Uterus (tissue), 4 donors: Measurements from ENCODE around the gene KRT72. TPM values are rescaled to one million over a fixed set of nuclear protein-coding genes. Genes with fewer than 3 reads are reported as not detected.

Source experiments
- DNase-seq, 2 donors: peaks; one replicate each; pipeline ENCODE4 v3.0.0-alpha.2; 2019 to 2020
- H3K27ac ChIP-seq, 2 donors: fragments of 200-600 bp; sonication (generic); 1 replicate in 1 of 2; 2 replicates in 1 of 2; pipeline ENCODE4 v1.5.1; 2016 to 2018
- H3K27me3 ChIP-seq, 2 donors: fragments of 200-600 bp; sonication (generic); one replicate each; pipeline ENCODE4 v1.5.1; 2018 to 2019; ENCODE audit warnings: control low read depth in 1 of 2
- H3K36me3 ChIP-seq, 2 donors: fragments of 200-600 bp; sonication (generic); one replicate each; pipeline ENCODE4 v1.5.1; 2019; ENCODE audit warnings: control low read depth in 1 of 2
- H3K4me1 ChIP-seq, 2 donors: fragments of 200-600 bp; sonication (generic); one replicate each; pipeline ENCODE4 v1.5.1; 2018 to 2019; ENCODE audit warnings: control low read depth in 1 of 2
- H3K4me3 ChIP-seq, 2 donors: fragments of 200-600 bp; sonication (generic); 1 replicate in 1 of 2; 2 replicates in 1 of 2; pipeline ENCODE4 v1.5.1; 2018 to 2019; ENCODE audit warnings: mild to moderate bottlenecking in 1 of 2
- H3K9me3 ChIP-seq, 2 donors: fragments of 200-600 bp; sonication (generic); one replicate each; pipeline ENCODE4 v1.5.1; 2019; ENCODE audit warnings: control low read depth in 1 of 2
- CTCF ChIP-seq, 4 experiments: fragments of 200-600 bp in 2 of 4; fragments of 450-650 bp in 2 of 4; sonication (generic) in 2 of 4; IDR thresholded peaks; one replicate each; pipeline ENCODE4 v1.5.1; 2016 to 2019; ENCODE audit warnings: antibody characterized with exemption in 4 of 4, mild to moderate bottlenecking in 2 of 4, moderate library complexity in 1 of 4
- POLR2A ChIP-seq, 2 donors: fragments of 450-650 bp; IDR thresholded peaks; one replicate each; pipeline ENCODE4 v1.6.1; 2016; ENCODE audit warnings: antibody characterized with exemption in 2 of 2, mild to moderate bottlenecking in 1 of 2, moderate library complexity in 1 of 2
- intact Hi-C: fragments of 100-400 bp; cut with DNase I; formaldehyde crosslinking; loops from one replicate; pipeline ENCODE4 v1.15.1; 2023; ENCODE audit warnings: low total_unique reads
- total RNA-seq, 4 donors: library from RNA; depleted of rRNA in 3 of 4; stranded (reverse); fragments of >200 nt in 3 of 4; gene quantifications; one replicate each; pipeline versions ENCODE4 v1.1.0 to v1.2.4, GENCODE V29; 2014 to 2023
- donor health status: DM: yes; HTN: yes; CAD: no.

The KRT72 gene
- total RNA-seq, 4 donors from 2014 or later = 0.51 TPM; not detected in 3

GRCh38 chr12:52613384-52614030 is 12.2 kb upstream of the KRT72 start:
- TF ChIP-seq CTCF (IDR thresholded peaks at IDR 0.05) = no peak
- no peak for TF ChIP-seq POLR2A (IDR thresholded peaks at IDR 0.05)
- no peaks in the 10 kb centered on the region for H3K36me3 ChIP-seq
- intact Hi-C loops = no loop called here
- H3K27me3 ChIP-seq = no peaks in the 10 kb centered on the region
- no peaks in the 10 kb centered on the region for H3K4me1 ChIP-seq
- no peaks in the 10 kb centered on the region for H3K9me3 ChIP-seq
- no peak overlapping the region for H3K27ac ChIP-seq
- no peak overlapping the region for H3K4me3 ChIP-seq
- no peak for DNase-seq

DNA sequence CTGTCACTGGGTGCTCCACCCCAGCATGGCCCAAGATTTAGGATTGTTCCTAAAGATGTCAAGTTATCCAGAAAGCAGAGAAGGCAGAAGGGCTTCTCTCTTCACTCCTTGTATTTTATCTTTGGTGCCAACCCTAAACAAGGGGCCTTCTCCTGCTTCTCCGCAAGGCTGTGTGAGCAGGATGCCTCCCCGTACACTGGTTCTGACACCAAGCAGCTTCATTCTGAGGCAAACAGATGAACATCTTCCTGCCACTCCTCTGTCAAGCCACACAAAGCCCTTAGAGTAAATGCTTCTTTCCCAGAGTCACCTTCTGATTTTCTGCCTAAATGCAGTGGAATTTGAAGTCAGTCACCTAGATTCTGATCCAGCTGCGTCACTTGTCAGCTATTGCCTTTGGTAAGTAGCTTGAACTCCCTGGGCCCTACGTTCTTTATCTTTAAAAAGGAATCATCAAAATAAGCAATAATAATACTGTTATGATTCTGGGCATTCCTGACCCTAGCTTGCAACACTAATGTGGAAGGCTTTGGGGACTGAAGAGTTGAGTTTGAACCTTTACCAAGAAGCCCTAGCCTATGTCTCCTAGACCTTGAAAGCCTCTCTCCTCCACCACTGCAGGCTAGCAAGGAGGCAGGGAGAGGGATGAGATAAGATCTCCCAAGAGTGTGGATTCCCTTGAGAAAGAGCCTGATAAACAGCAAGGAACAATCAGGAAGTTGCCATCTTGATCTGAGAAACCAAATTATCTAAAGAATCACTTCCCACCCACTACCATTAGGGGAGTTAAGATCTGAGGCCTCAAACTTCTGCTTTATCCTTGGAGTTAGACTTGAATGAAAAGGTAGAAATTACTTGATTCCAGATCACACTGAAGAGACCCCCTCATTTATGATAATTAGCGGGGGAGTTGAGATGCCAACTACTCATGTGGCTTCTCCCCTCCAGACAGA is 11.4 kb upstream of the KRT72 start:
- Histone ChIP-seq H3K4me1 (no peaks in the 10 kb centered on the region), H3K27ac (no peak overlapping the region), H3K27me3 (no peaks in the 10 kb centered on the region), H3K4me3 (no peak overlapping the region), H3K36me3 (no peaks in the 10 kb centered on the region), H3K9me3 (no peaks in the 10 kb centered on the region)
- intact Hi-C loops = no loop called here
- TF ChIP-seq CTCF (IDR thresholded peaks at IDR 0.05) = no peak
- DNase-seq = no peak

- intact Hi-C loops = no loop called here
- no peaks in the 10 kb centered on the region for H3K9me3 ChIP-seq
Observed at GRCh38 chr12:52611080-52611468, 9.8 kb upstream of the KRT72 start.

DNA sequence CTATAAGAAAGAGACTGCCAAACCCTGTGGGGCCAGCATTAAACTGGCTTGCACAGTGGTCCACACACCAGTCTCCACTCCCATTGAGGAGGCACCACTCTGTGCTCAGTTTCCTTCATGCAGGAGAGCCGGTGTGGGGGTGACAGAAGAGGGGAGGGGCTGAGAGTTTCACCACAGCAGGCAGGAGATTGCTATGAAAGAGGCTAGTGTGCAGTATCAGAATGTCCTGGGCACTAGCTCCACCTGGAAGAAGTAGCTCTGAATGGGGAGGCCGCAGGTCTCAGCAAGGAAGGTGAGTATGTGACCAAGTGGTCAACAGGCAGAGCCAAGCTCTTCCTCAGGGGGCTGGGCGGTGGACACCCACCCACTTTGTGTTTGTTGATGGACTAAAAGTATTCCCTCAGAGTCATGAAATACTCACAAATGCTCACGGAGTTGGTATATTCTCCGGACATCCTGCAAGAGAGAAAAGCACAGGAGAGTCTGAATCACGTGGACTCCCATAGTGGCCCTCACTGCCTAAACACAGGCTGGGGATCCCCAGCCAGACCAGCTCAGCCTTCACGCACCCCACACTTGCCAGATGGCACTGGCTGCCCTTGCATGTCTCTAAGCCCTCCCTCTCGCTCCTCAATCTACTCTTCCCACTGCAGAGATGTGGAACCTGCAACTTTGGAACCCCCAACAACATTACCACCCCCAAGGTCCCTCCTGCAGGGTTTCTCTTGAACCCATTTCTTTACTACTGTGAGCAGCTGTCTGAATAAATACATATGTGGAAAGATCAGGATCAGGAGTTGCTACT is 7.8 kb upstream of the KRT72 start:
- no peak for DNase-seq
- intact Hi-C loops = no loop called here
- Histone ChIP-seq H3K9me3 (no peaks in the 10 kb centered on the region), H3K27ac (no peak overlapping the region), H3K4me1 (no peaks in the 10 kb centered on the region), H3K36me3 (no peaks in the 10 kb centered on the region), H3K4me3 (no peak overlapping the region), H3K27me3 (no peaks in the 10 kb centered on the region)
- no peak for TF ChIP-seq CTCF (IDR thresholded peaks at IDR 0.05)
- TF ChIP-seq POLR2A (IDR thresholded peaks at IDR 0.05) = no peak

More at GRCh38 chr12:52611080-52611468, 9.8 kb upstream of the KRT72 start:
- Histone ChIP-seq H3K4me3 (no peak overlapping the region), H3K4me1 (no peaks in the 10 kb centered on the region), H3K36me3 (no peaks in the 10 kb centered on the region), H3K27ac (no peak overlapping the region), H3K27me3 (no peaks in the 10 kb centered on the region)
- DNase-seq = no peak
- TF ChIP-seq CTCF (IDR thresholded peaks at IDR 0.05) = no peak
- no peak for TF ChIP-seq POLR2A (IDR thresholded peaks at IDR 0.05)
